HL-60 (cell line): ENCODE data around the gene CLSTN2.

Source experiments
- DNase-seq, 2 experiments: peaks; one replicate each; pipeline ENCODE4 v3.0.0-alpha.2; 2010 to 2020; ENCODE audit warnings: low read depth in 1 of 2, low spot score in 1 of 2
- H3K27ac ChIP-seq: fragments of 250-450 bp; sonication (Bioruptor Pico); replicated peaks from 2 replicates; pipeline ENCODE4 v1.5.1; 2020; ENCODE audit warnings: mild to moderate bottlenecking, moderate library complexity
- H3K27me3 ChIP-seq: fragments of 250-450 bp; sonication (Bioruptor Pico); 2 replicates; pipeline ENCODE4 v1.5.1; 2021; ENCODE audit warnings: mild to moderate bottlenecking, moderate library complexity; ENCODE audit not compliant: insufficient read depth, poor library complexity, severe bottlenecking
- H3K4me3 ChIP-seq: replicated peaks from 2 replicates; pipeline ENCODE4 v1.5.1; 2011; ENCODE audit warnings: mild to moderate bottlenecking, control low read depth, low read length; ENCODE audit not compliant: insufficient read depth
- GABPA ChIP-seq: IDR thresholded peaks from 2 replicates; pipeline ENCODE4 v1.6.1; 2012; ENCODE audit warnings: low read depth
- POLR2AphosphoS5 ChIP-seq: IDR thresholded peaks from 2 replicates; pipeline ENCODE4 v1.6.1; 2012; ENCODE audit warnings: low read depth
- REST ChIP-seq: IDR thresholded peaks from 2 replicates; pipeline ENCODE4 v1.6.1; 2012; ENCODE audit warnings: low read depth; ENCODE audit not compliant: insufficient replicate concordance
- SPI1 ChIP-seq: IDR thresholded peaks from 2 replicates; pipeline ENCODE4 v1.6.1; 2012; ENCODE audit warnings: low read depth, mild to moderate bottlenecking, borderline replicate concordance
- TF ChIP-seq, protein P1 (sequence below): IDR thresholded peaks from one replicate; pipeline ENCODE4 v1.5.1; 2011; ENCODE audit warnings: low read length, control low read depth, inconsistent platforms; ENCODE audit not compliant: insufficient read depth

Gene CLSTN2

GRCh38 chr3:140013220-140013619 lies 78.2 kb downstream of the CLSTN2 start:
- no peak overlapping the region for H3K27ac ChIP-seq
- peaks cover 2% of the 10 kb centered on the region for H3K27me3 ChIP-seq

GRCh38 chr3:140014831-140015495 lies 80.0 kb downstream of the CLSTN2 start:
- no peak for DNase-seq
- Histone ChIP-seq H3K4me3 (no peak overlapping the region), H3K27ac (no peak overlapping the region), H3K27me3 (peaks cover 4% of the 10 kb centered on the region)
- TF ChIP-seq POLR2AphosphoS5 = no peak
- TF ChIP-seq SPI1 = no peak
- no peak for TF ChIP-seq GABPA
- no peak for TF ChIP-seq REST
- TF ChIP-seq, protein P1, sequence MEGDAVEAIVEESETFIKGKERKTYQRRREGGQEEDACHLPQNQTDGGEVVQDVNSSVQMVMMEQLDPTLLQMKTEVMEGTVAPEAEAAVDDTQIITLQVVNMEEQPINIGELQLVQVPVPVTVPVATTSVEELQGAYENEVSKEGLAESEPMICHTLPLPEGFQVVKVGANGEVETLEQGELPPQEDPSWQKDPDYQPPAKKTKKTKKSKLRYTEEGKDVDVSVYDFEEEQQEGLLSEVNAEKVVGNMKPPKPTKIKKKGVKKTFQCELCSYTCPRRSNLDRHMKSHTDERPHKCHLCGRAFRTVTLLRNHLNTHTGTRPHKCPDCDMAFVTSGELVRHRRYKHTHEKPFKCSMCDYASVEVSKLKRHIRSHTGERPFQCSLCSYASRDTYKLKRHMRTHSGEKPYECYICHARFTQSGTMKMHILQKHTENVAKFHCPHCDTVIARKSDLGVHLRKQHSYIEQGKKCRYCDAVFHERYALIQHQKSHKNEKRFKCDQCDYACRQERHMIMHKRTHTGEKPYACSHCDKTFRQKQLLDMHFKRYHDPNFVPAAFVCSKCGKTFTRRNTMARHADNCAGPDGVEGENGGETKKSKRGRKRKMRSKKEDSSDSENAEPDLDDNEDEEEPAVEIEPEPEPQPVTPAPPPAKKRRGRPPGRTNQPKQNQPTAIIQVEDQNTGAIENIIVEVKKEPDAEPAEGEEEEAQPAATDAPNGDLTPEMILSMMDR = no peak

More at GRCh38 chr3:140013220-140013619, 78.2 kb downstream of the CLSTN2 start:
- no peak for TF ChIP-seq SPI1
- TF ChIP-seq, protein P1 = no peak
- TF ChIP-seq GABPA = no peak
- TF ChIP-seq POLR2AphosphoS5 = no peak
- no peak for TF ChIP-seq REST
- DNase-seq = no peak
- no peak overlapping the region for H3K4me3 ChIP-seq

DNA sequence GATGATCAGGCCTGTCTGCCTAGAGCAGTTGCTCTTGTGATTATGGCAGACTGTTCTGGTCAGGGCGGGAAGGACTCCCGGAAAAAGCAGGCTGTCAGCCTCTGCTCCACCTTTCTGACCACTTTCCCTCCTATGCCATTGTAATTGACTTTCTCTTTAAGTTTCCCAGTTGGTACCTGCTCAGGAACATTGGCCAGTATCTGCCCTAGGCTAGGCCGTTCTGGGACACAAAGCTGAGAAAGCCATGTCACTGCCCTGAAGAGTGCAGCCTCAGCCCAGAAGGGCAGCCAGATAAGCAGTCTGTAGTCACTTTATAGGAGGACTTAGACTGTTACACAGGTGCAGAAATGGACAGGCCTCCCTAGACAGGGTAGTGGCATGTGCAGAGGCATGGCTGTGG lies 80.8 kb downstream of the CLSTN2 start:
- TF ChIP-seq, protein P1 = no peak
- TF ChIP-seq GABPA (no peak), SPI1 (no peak), REST (no peak), POLR2AphosphoS5 (no peak)
- no peak overlapping the region for H3K27ac ChIP-seq

More for the DNA sequence above, 80.8 kb downstream of the CLSTN2 start:
- no peak for DNase-seq
- Histone ChIP-seq H3K4me3 (no peak overlapping the region), H3K27me3 (peaks cover 4% of the 10 kb centered on the region)
